DMS114 treated with DMSO at 0.1 percent for 48 hours (cell line): ENCODE measurements around the gene PRR5.

Experiments
- DNase-seq: peaks from one replicate; lab custom pipeline; 2025; ENCODE audit not compliant: unreplicated experiment; lab: John Stamatoyannopoulos, UW

The PRR5 gene

DNA sequence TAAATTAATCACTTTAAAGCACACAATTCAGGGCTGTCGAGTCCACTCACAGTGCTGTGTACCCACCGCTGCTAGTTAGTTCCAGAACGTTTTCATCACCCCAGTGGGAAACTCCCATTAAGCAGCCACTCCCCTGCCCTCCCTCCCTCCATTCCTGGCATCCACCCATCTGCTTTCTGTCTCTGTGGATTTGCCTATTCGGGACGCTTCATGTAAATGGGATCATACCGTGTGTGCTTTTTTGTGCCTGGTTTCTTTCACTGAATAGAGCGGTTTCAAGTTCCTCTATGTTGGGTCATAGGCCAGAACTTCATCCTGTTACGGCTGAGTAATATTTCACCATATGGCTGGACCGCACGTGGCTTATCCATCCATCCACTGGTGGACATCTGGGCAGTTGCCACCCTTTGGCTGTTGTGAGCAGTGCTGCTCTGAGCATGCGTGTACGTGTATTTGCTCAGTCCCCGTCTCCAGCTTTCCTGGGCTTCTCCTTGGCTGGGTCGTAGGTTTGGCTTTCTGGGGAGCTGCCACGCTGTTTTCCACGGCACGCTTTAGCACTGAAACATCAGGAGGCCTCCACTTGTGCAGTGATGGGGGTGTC lies 80.5 kb downstream of the PRR5 start:
- no peak for DNase-seq

DNA sequence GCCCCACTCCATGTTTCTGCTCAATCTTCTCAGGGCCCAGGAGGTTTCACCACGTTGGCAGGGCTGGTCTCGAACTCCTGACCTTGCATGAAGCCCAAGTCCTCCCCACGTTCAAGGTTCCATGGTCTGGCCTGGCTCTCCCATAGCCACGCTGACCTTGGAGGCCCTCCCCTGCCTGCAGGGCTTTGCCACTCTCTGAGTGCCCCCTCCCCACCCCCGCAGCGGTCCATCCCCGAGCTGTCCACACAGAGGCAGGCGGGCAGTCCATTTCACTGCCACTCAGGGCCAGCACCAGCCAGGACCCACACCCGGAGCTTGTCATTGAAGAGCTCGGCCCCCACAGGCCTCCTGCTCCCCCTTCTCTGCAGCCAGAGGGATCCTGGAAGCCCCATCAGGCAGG lies 81.1 kb downstream of the PRR5 start:
- DNase-seq = no peak

DNA sequence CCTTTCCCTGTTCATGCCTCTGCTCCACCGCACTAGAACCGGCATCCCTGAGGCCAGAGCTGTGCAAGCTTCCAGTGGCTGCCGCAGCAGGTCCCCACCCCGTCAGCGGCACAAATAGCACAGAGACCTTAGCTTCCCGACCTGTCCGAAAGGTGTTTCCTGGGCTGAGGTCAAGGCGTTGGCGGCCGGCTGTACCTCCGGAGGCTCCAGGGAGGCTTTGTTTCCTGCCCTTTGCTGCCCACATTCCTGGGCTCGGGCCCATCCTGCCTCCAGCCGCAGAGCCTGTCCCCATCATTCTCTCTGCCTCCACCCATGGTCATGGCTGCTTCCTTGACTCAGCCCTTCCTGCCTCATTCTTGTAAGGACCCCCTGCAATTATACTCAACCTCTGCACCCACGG lies 81.6 kb downstream of the PRR5 start:
- DNase-seq = no peak

DNA sequence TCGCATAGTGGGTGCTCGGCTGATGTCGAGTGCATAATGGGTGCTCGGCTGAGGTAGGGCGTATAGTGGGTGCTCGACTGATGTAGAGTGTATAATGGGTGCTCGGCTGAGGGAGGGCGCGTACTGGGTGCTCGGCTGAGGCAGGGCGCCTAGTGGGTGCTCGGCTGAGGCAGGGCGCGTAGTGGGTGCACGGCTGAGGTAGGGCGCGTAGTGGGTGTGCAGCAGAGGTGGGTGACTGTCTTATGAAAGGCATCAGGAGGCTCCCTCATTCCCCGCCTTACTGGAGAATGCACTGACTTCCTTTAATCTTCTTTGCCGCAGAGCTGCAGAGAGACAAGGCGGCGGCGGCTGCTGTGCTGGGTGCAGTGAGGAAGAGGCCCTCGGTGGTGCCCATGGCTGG lies 84.1 kb downstream of the PRR5 start:
- no peak for DNase-seq

DNA sequence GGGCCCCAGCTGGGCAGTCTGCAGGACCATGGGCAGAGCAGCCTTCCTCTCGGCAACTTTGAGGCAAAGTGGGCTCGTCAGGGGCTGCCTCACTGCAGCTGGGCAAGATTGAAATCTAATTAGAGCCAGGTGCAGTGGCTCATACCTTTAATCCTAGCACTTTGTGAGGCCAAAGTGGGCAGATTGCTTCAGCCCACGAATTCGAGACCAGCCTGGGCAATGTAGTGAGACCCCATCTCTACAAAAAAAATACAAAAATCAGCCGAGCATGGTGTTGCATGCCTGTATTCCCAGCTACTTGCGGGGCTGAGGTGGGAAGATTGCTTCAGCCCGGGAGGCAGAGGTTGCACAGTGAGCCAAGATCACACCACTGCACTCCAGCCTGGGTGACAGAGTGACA lies 84.6 kb downstream of the PRR5 start:
- DNase-seq = no peak
